ENCODE data around the gene IRF3.

Gene IRF3

GRCh38 chr19:49616532-49616931 lies 49.1 kb downstream of the IRF3 start:
- DNase-seq = no peak

DNA sequence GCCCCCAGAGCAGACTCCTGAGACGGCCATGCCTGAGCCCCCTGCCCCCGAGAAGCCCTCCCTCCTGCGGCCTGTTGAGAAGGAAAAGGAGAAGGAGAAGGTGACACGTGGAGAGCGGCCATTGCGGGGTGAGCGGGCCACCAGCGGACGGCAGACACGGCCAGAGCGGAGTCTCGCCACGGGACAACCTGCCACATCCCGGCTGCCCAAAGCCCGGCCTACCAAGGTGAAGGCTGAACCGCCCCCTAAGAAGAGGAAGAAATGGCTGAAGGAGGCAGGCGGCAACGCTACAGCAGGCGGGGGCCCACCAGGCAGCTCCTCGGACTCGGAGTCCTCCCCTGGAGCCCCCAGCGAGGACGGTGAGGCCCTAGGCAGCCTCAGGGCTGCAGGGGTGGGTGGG lies 49.8 kb downstream of the IRF3 start:
- DNase-seq = no peak

DNA sequence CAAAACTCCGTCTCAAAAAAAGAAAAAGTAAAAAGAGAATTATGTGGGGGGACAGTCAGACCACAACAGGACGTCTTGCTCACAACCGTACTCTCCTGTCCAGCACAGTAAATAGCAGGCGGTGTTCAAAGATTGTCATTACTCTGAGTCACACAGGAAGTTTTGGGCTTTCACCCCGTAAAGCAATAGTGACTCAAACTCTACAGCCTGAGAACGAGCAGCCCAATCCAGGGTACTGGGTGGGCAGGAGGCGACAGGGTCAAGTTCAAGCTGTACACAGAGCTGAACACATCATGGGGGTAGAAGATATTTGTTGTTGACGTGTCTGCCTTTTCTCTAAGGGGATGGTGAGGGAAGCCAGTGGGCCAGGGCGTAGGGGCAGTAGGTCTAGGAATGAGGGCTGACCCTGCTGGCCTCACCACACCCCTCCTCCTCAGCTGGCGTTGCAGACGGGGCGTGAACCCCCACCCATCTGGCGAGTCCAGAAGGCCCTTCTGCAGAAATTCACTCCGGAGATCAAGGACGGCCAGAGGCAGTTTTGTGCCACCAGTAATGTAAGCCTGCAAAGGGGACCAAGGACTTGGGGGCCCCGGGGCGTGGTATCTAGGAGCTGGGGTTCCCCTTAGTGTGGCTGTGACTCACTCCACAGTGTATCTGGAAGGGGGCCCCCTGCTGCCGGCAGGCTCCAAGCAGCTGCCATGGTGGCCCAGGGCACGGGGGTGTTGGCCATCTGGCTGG lies 51.4 kb downstream of the IRF3 start:
- DNase-seq = no peak

DNA sequence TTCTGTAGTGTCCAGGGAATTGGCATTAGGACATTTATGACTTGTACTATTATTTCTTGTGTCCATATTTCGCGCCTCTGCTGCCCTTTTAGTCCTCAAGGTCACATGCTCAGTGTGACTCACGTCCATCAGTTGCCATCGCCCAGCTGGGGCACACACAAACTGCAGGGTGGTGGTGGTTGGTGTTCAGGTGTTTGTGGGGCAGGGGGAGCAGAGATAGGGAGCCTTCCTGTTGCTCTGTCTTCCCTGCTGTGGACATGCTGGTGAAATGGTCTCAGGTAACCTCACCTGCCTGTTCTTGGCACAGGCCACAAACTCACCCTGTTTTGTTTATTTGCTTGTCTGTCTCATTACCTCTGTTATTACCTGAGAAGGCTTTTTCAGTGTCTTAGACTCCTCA lies 52.3 kb downstream of the IRF3 start:
- no peak for DNase-seq
